IMR-90 (cell line): ENCODE measurements around the gene CEP55. TPM values are rescaled to one million over a fixed set of nuclear protein-coding genes. Genes with fewer than 3 reads are reported as not detected.

Experiments
- ATAC-seq: fragments of 200-7000 bp; cut with Tn5 transposase; 2 replicates; pipeline ENCODE4 v1.9.1; 2020; ENCODE audit warnings: low read depth, mild to moderate bottlenecking, moderate library complexity
- BruUV-seq: library from RNA; stranded (reverse); fragments of 400-500 nt; replicated peaks from 2 replicates; lab custom pipeline; 2021; lab: Mats Ljungman, UMichigan
- CTCF ChIA-PET: fragments of 300-600 bp; formaldehyde crosslinking; extraction: SDS; loops from one replicate; lab custom pipeline; 2021; ENCODE audit warnings: antibody characterized with exemption; lab: Yijun Ruan, JAX
- POLR2A ChIA-PET: fragments of 300-600 bp; sonication (Branson Sonifier 250); formaldehyde crosslinking; loops from one replicate; lab custom pipeline; 2022; ENCODE audit warnings: antibody characterized with exemption; ENCODE audit not compliant: unreplicated experiment; lab: Charles Lee
- DNase-seq: peaks from one replicate; pipeline ENCODE4 v3.0.0; 2013
- H2AFZ ChIP-seq: replicated peaks from 2 replicates; pipeline ENCODE3; 2013; ENCODE audit warnings: low read length, mild to moderate bottlenecking; ENCODE audit not compliant: poor library complexity
- H2AK5ac ChIP-seq: 2 replicates; pipeline ENCODE4 v1.6.1; 2013; ENCODE audit warnings: low read depth, low read length, inconsistent platforms
- H2AK9ac ChIP-seq: replicated peaks from 2 replicates; pipeline ENCODE3; 2013; ENCODE audit warnings: mild to moderate bottlenecking, low read depth, low read length, moderate library complexity; ENCODE audit not compliant: poor library complexity
- H2BK120ac ChIP-seq: 2 replicates; pipeline ENCODE4 v1.6.1; 2013; ENCODE audit warnings: low read depth, low read length, inconsistent platforms
- H2BK15ac ChIP-seq: 3 replicates; pipeline ENCODE4 v1.6.1; 2013; ENCODE audit warnings: low read depth, low read length, inconsistent platforms
- H2BK20ac ChIP-seq: 2 replicates; pipeline ENCODE4 v1.6.1; 2013; ENCODE audit warnings: low read depth, mild to moderate bottlenecking, inconsistent platforms, low read length, moderate library complexity
- H2BK5ac ChIP-seq: 2 replicates; pipeline ENCODE4 v1.6.1; 2013; ENCODE audit warnings: mild to moderate bottlenecking, low read depth, low read length, inconsistent platforms; ENCODE audit not compliant: poor library complexity, severe bottlenecking
- H3K14ac ChIP-seq: replicated peaks from 2 replicates; pipeline ENCODE4 v1.6.1; 2013; ENCODE audit warnings: low read depth, low read length, inconsistent platforms
- H3K18ac ChIP-seq: 2 replicates; pipeline ENCODE4 v1.6.1; 2013; ENCODE audit warnings: low read depth, low read length, control low read depth
- H3K23ac ChIP-seq: 2 replicates; pipeline ENCODE4 v1.6.1; 2013; ENCODE audit warnings: low read depth, low read length, inconsistent platforms
- H3K27ac ChIP-seq: 2 replicates; pipeline ENCODE4 v1.5.1; 2013; ENCODE audit warnings: mild to moderate bottlenecking, control low read depth, low read length; ENCODE audit not compliant: insufficient read depth
- H3K27me3 ChIP-seq: 2 replicates; pipeline ENCODE4 v1.6.1; 2013; ENCODE audit warnings: low read length; ENCODE audit not compliant: control insufficient read depth, insufficient read depth
- H3K36me3 ChIP-seq: 2 replicates; pipeline ENCODE4 v1.6.1; 2013; ENCODE audit warnings: low read length, mixed read lengths; ENCODE audit not compliant: control insufficient read depth, insufficient read depth
- H3K4ac ChIP-seq: 2 replicates; pipeline ENCODE4 v1.6.1; 2013; ENCODE audit warnings: low read depth, low read length, inconsistent platforms
- H3K4me1 ChIP-seq: 2 replicates; pipeline ENCODE4 v1.6.1; 2013; ENCODE audit warnings: low read length, mixed read lengths; ENCODE audit not compliant: control insufficient read depth, insufficient read depth
- H3K4me2 ChIP-seq: 2 replicates; pipeline ENCODE4 v1.6.1; 2013; ENCODE audit warnings: low read depth, mild to moderate bottlenecking, control low read depth, low read length, moderate library complexity
- H3K4me3 ChIP-seq: 2 replicates; pipeline ENCODE4 v1.5.1; 2013; ENCODE audit warnings: low read depth, mild to moderate bottlenecking, control low read depth, low read length, moderate library complexity; ENCODE audit not compliant: insufficient read depth
- H3K56ac ChIP-seq: 2 replicates; pipeline ENCODE4 v1.6.1; 2013; ENCODE audit warnings: low read length, inconsistent platforms; ENCODE audit not compliant: insufficient read depth; ENCODE audit errors: extremely low read depth
- H3K79me1 ChIP-seq, 2 experiments: 2 replicates each; pipeline ENCODE4 v1.6.1; 2013; ENCODE audit warnings: low read length in 2 of 2, inconsistent platforms in 1 of 2, low read depth in 1 of 2
- H3K9ac ChIP-seq: 2 replicates; pipeline ENCODE4 v1.6.1; 2013; ENCODE audit warnings: low read depth, low read length, control low read depth
- H3K9me1 ChIP-seq: 2 replicates; pipeline ENCODE4 v1.6.1; 2013; ENCODE audit warnings: low read length, inconsistent platforms; ENCODE audit not compliant: insufficient read depth
- H3K9me3 ChIP-seq: 2 replicates; pipeline ENCODE4 v1.6.1; 2013; ENCODE audit warnings: low read length; ENCODE audit not compliant: control insufficient read depth, insufficient read depth
- H4K20me1 ChIP-seq: 2 replicates; pipeline ENCODE4 v1.6.1; 2013; ENCODE audit warnings: low read length, inconsistent platforms; ENCODE audit not compliant: insufficient read depth
- H4K5ac ChIP-seq: 2 replicates; pipeline ENCODE4 v1.6.1; 2013; ENCODE audit warnings: mild to moderate bottlenecking, low read depth, low read length, control low read depth
- H4K8ac ChIP-seq, 2 experiments: 2 replicates each; pipeline ENCODE4 v1.6.1; 2013; ENCODE audit warnings: low read depth in 2 of 2, low read length in 2 of 2, control low read depth in 1 of 2, inconsistent platforms in 1 of 2
- H4K91ac ChIP-seq: 2 replicates; pipeline ENCODE4 v1.6.1; 2013; ENCODE audit warnings: low read depth, low read length, inconsistent platforms; ENCODE audit not compliant: insufficient read depth
- MAZ ChIP-seq: IDR thresholded peaks from 2 replicates; pipeline ENCODE4 v1.6.1; 2012; ENCODE audit warnings: low read depth, mild to moderate bottlenecking, low read length, improper control_type of control experiment, moderate library complexity, borderline replicate concordance
- NFE2L2 ChIP-seq: fragments of 150-350 bp; IDR thresholded peaks from 2 replicates; pipeline ENCODE4 v1.6.1; 2016; ENCODE audit warnings: low read depth, mild to moderate bottlenecking, low read length
- RAD21 ChIP-seq: IDR thresholded peaks from 2 replicates; pipeline ENCODE4 v1.6.1; 2012; ENCODE audit warnings: low read length, improper control_type of control experiment
- RCOR1 ChIP-seq: IDR thresholded peaks from 2 replicates; pipeline ENCODE4 v1.6.1; 2012; ENCODE audit warnings: mild to moderate bottlenecking, low read length, improper control_type of control experiment; ENCODE audit not compliant: insufficient replicate concordance
- WGBS, 2 experiments: methylation state at CpG; one replicate each; pipeline versions ENCODE4 v1.1.5 to v1.1.7; 2013; ENCODE audit warnings: missing lambda C conversion rate in 2 of 2; ENCODE audit not compliant: insufficient read length in 1 of 2; ENCODE audit errors: extremely low coverage in 2 of 2; 5-methylcytosine and 5-hydroxymethylcytosine counted together
- dilution Hi-C: fragments of 300-500 bp; cut with HindIII; formaldehyde crosslinking; loops from one replicate; pipeline ENCODE4 v1.14.3; 2018; ENCODE audit warnings: low sequenced_read_pairs; ENCODE audit not compliant: unreplicated experiment
- in situ Hi-C: fragments of 300-500 bp; cut with MboI; formaldehyde crosslinking; loops from 3 replicates; pipeline ENCODE4 v1.14.3; 2019; ENCODE audit warnings: low sequenced_read_pairs, inconsistent platforms, mixed read lengths
- intact Hi-C: fragments of 100-400 bp; cut with micrococcal nuclease; formaldehyde crosslinking; loops from 2 replicates; pipeline ENCODE4 v1.10.0; 2022
- polyA plus RNA-seq, 3 experiments: library from polyadenylated mRNA; depleted of rRNA; stranded (reverse); fragments of >200 nt; gene quantifications; 2 replicates each; pipeline ENCODE4 v1.2.3, GENCODE V29; 2012; ENCODE audit warnings: low replicate concordance in 1 of 3
- total RNA-seq: library from RNA; depleted of rRNA; stranded (reverse); fragments of >200 nt; gene quantifications from 2 replicates; pipeline ENCODE4 v1.2.3, GENCODE V29; 2012
- TF ChIP-seq, protein P1 (sequence below): fragments of 150-350 bp; IDR thresholded peaks from 2 replicates; pipeline ENCODE4 v1.6.1; 2017; ENCODE audit warnings: mild to moderate bottlenecking, antibody characterized with exemption, low read length, low read depth
- TF ChIP-seq, protein P2 (sequence below): fragments of 150-350 bp; IDR thresholded peaks from 2 replicates; pipeline ENCODE4 v1.6.1; 2016; ENCODE audit warnings: low read depth, mild to moderate bottlenecking, low read length, moderate library complexity, borderline replicate concordance

Gene CEP55
- total and polyA plus RNA-seq, 2 of the 4 experiments (the other 2 are of a cell fraction), result 15.7 to 23.5 TPM

DNA sequence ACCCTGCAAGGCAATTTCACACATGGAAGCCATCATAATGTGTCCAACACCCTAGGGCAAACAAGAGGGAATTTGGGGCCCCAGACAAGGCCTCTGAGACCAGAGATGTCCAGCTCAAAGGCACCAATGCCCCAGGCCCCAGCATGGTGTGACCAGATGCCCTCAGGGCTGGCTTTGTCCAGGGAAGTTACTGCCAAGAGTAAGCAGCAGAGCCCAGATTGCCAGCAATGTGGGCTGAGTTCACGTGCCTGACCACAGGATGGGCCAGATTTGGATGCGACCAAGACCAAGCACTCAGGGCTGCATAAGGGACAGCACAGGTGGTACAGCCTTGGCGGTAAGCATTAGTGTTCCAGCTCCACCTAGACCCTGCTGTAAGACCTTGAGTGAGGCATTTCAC, 27.0 kb upstream of the CEP55 start:
- Histone ChIP-seq H3K79me1 (peaks cover 9 to 54% of the 10 kb centered on the region in 2 experiments), H3K4me1 (peaks cover 45% of the 10 kb centered on the region), H3K27ac (peak overlapping the region; percentile 98), H4K5ac (peak overlapping the region; percentile 63), H3K4ac (peak overlapping the region; percentile 96), H4K91ac (peak overlapping the region; percentile 99), H3K27me3 (no peaks in the 10 kb centered on the region), H3K4me3 (no peak overlapping the region), H2BK20ac (peak overlapping the region; percentile 85), H3K23ac (peak overlapping the region; percentile 99), H3K9me3 (no peaks in the 10 kb centered on the region), H3K36me3 (peaks cover 12% of the 10 kb centered on the region), H2BK5ac (peak overlapping the region; percentile 100), H3K56ac (peak overlapping the region; percentile 76; the same call in 1 of the 2 replicates), H2BK15ac (peak overlapping the region; percentile 97), H2AFZ (no peak overlapping the region), H3K18ac (peak overlapping the region; percentile 83), H3K9me1 (peaks cover 14% of the 10 kb centered on the region), H3K9ac (peak overlapping the region; percentile 32), H3K4me2 (no peak overlapping the region), H3K14ac (peak overlapping the region; percentile 92), H2AK9ac (peak overlapping the region; percentile 66), H4K20me1 (no peaks in the 10 kb centered on the region), H2BK120ac (peak overlapping the region; percentile 99), H4K8ac (peak overlapping the region; percentile 97), H2AK5ac (peak overlapping the region; percentile 100)
- CTCF ChIA-PET, result interaction anchor here (0.7 to 5.5 kb wide), 3 partner anchors 13 to 94 kb away, joined by 3 to 21 read pairs (median 6); partner anchors contain the start of gene MYOF
- 100% methylated on average over 1 of the region's 3 CpGs; no CpG with 5 or more reads in 1 of the 2 experiments for WGBS, 2 experiments
- in situ Hi-C loops (no loop called here), intact Hi-C loops (no loop called here), dilution Hi-C loops (no loop called here)
- ATAC-seq (no peak), DNase-seq (no peak)
- POLR2A ChIA-PET, result interaction anchor here (0.6 kb wide), 1 partner anchor 42 kb away, joined by 6 read pairs; no protein-coding TSS in a partner anchor
- no TSS peak for BruUV-seq
- no peak for TF ChIP-seq NFE2L2
- TF ChIP-seq, protein P1, sequence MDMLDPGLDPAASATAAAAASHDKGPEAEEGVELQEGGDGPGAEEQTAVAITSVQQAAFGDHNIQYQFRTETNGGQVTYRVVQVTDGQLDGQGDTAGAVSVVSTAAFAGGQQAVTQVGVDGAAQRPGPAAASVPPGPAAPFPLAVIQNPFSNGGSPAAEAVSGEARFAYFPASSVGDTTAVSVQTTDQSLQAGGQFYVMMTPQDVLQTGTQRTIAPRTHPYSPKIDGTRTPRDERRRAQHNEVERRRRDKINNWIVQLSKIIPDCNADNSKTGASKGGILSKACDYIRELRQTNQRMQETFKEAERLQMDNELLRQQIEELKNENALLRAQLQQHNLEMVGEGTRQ, result no peak
- TF ChIP-seq, protein P2, sequence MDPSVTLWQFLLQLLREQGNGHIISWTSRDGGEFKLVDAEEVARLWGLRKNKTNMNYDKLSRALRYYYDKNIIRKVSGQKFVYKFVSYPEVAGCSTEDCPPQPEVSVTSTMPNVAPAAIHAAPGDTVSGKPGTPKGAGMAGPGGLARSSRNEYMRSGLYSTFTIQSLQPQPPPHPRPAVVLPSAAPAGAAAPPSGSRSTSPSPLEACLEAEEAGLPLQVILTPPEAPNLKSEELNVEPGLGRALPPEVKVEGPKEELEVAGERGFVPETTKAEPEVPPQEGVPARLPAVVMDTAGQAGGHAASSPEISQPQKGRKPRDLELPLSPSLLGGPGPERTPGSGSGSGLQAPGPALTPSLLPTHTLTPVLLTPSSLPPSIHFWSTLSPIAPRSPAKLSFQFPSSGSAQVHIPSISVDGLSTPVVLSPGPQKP, result no peak
- TF ChIP-seq RCOR1, result no peak
- TF ChIP-seq RAD21, result no peak
- no peak for TF ChIP-seq MAZ
